ENCODE measurements around the gene PSMF1. TPM values are rescaled to one million over a fixed set of nuclear protein-coding genes. Genes with fewer than 3 reads are reported as not detected.
A peak's percentile ranks its signal among the peaks of the same experiment; 100 is the strongest.

Gene PSMF1
- total and polyA plus RNA-seq, 2 of the 13 experiments (the other 11 are each of a cell fraction or from before 2014, with no cell fraction given), result 82.5 to 86.0 TPM

- TF ChIP-seq STAT6 (CRISPR knock-in tag; IDR thresholded peaks at IDR 0.05; ENCODE audit: borderline replicate concordance) (no peak), CHCHD3 (CRISPR knock-in tag; IDR thresholded peaks at IDR 0.05) (no peak), NFYB (CRISPR knock-in tag; IDR thresholded peaks at IDR 0.05) (no peak), FOXA3 (CRISPR knock-in tag; IDR thresholded peaks at IDR 0.05) (0 out of 2 replicates have a peak, but pooled peaks have one; percentile 11), ZFP36L1 (CRISPR knock-in tag; IDR thresholded peaks at IDR 0.05) (peak; percentile 21; the same call in 1 of the 2 replicates), ZNF281 (CRISPR knock-in tag; IDR thresholded peaks at IDR 0.05; ENCODE audit: borderline replicate concordance) (peak; percentile 80; the same call in 1 of the 2 replicates), ZBTB2 (CRISPR knock-in tag; IDR thresholded peaks at IDR 0.05; ENCODE audit: low read depth) (no peak), HMG20B (CRISPR knock-in tag; conservative IDR thresholded peaks at IDR 0.05) (peak; percentile 34; the same call in 1 of the 2 replicates), ZBTB37 (CRISPR knock-in tag; IDR thresholded peaks at IDR 0.05) (0 out of 2 replicates have a peak, but pooled peaks have one; percentile 22), E2F1 (CRISPR knock-in tag; IDR thresholded peaks at IDR 0.05) (no peak), YY1 (IDR thresholded peaks at IDR 0.05; ENCODE audit: insufficient read depth, insufficient replicate concordance, low read depth, low read length) (peak; percentile 16), ATF4 (CRISPR knock-in tag; IDR thresholded peaks at IDR 0.05) (no peak), NR2F1 (CRISPR knock-in tag; IDR thresholded peaks at IDR 0.05) (peak in 1 of 2 experiments; percentile 37; a peak in 1 of 4 replicates), MIER3 (CRISPR knock-in tag; IDR thresholded peaks at IDR 0.05; ENCODE audit: borderline replicate concordance) (peak; percentile 47; the same call in 1 of the 2 replicates), ZNF333 (CRISPR knock-in tag; IDR thresholded peaks at IDR 0.05; ENCODE audit: borderline replicate concordance) (no peak), HMG20A (CRISPR knock-in tag; IDR thresholded peaks at IDR 0.05; ENCODE audit: borderline replicate concordance) (no peak), MAX (IDR thresholded peaks at IDR 0.05) (peak; percentile 6; the same call in 1 of the 2 replicates)
Observed at GRCh38 chr20:1185790-1186334, 67.5 kb downstream of the PSMF1 start (continued).
